H1 (cell line): Measurements from ENCODE around the gene KIFBP. TPM values are rescaled to one million over a fixed set of nuclear protein-coding genes. Genes with fewer than 3 reads are reported as not detected.

ENCODE experiments used
- CTCF ChIA-PET: fragments of 300-600 bp; sonication (Branson Sonifier 250); formaldehyde crosslinking; loops from one replicate; lab custom pipeline; 2021; ENCODE audit not compliant: partially characterized antibody; lab: Charles Lee
- POLR2A ChIA-PET: fragments of 300-600 bp; sonication (Branson Sonifier 250); formaldehyde crosslinking; loops from one replicate; lab custom pipeline; 2021; ENCODE audit warnings: inconsistent platforms; ENCODE audit not compliant: partially characterized antibody; lab: Charles Lee
- DNase-seq, 2 experiments: peaks; one replicate each; pipeline versions ENCODE4 v3.0.0 to v3.0.0-alpha.2; 2010 to 2022; ENCODE audit warnings: low spot score in 2 of 2, low read depth in 1 of 2, mixed read lengths in 1 of 2
- FAIRE-seq: peaks from 2 replicates; lab custom pipeline; 2011; peaks lifted over from hg19 to GRCh38; lab: Jason Lieb, UNC
- H2AFZ ChIP-seq: 2 replicates; pipeline ENCODE4 v1.8.1; 2012; ENCODE audit warnings: low read length, inconsistent platforms
- H2AK5ac ChIP-seq: 2 replicates; pipeline ENCODE4 v1.6.1; 2013; ENCODE audit warnings: low read depth, low read length
- H2BK120ac ChIP-seq: replicated peaks from 2 replicates; pipeline ENCODE3; 2013; ENCODE audit warnings: low read depth, low read length, inconsistent platforms
- H2BK12ac ChIP-seq: 2 replicates; pipeline ENCODE4 v1.6.1; 2013; ENCODE audit warnings: low read depth, low read length
- H2BK15ac ChIP-seq: 2 replicates; pipeline ENCODE4 v1.6.1; 2013; ENCODE audit warnings: low read length
- H2BK20ac ChIP-seq: 2 replicates; pipeline ENCODE4 v1.6.1; 2013; ENCODE audit warnings: low read length
- H2BK5ac ChIP-seq: 2 replicates; pipeline ENCODE4 v1.6.1; 2013; ENCODE audit warnings: low read depth, low read length
- H3K14ac ChIP-seq: 2 replicates; pipeline ENCODE4 v1.6.1; 2013; ENCODE audit warnings: inconsistent platforms; ENCODE audit not compliant: insufficient read length
- H3K18ac ChIP-seq: 2 replicates; pipeline ENCODE4 v1.6.1; 2013; ENCODE audit warnings: low read length; ENCODE audit errors: extremely low read depth
- H3K23ac ChIP-seq: 2 replicates; pipeline ENCODE4 v1.6.1; 2013; ENCODE audit warnings: inconsistent platforms; ENCODE audit not compliant: insufficient read length
- H3K23me2 ChIP-seq: 2 replicates; pipeline ENCODE4 v1.6.1; 2013; ENCODE audit warnings: low read depth, low read length
- H3K27ac ChIP-seq: 2 replicates; pipeline ENCODE4 v1.6.1; 2011; ENCODE audit warnings: low read depth, low read length, inconsistent platforms
- H3K27me3 ChIP-seq, 4 experiments: replicated peaks in 1 of 4; 1 replicate in 1 of 4; 2 replicates in 3 of 4; pipeline versions ENCODE4 v1.6.1 to v1.8.1; 2011 to 2013; ENCODE audit warnings: low read length in 3 of 4, mild to moderate bottlenecking in 3 of 4, inconsistent platforms in 2 of 4, mixed read lengths in 2 of 4, moderate library complexity in 1 of 4; ENCODE audit not compliant: control insufficient read depth in 3 of 4, insufficient read depth in 3 of 4; ENCODE audit errors: extremely low read depth in 1 of 4
- H3K36me3 ChIP-seq, 4 experiments: 2 replicates each; pipeline versions ENCODE4 v1.6.1 to v1.8.1; 2011 to 2013; ENCODE audit warnings: mild to moderate bottlenecking in 4 of 4, low read length in 3 of 4, moderate library complexity in 2 of 4, control low read depth in 1 of 4, inconsistent platforms in 1 of 4; ENCODE audit not compliant: insufficient read depth in 4 of 4, control insufficient read depth in 2 of 4
- H3K4ac ChIP-seq: replicated peaks from 2 replicates; pipeline ENCODE3; 2013; ENCODE audit warnings: low read length, low read depth, mixed read lengths, inconsistent platforms; ENCODE audit not compliant: insufficient read length
- H3K4me1 ChIP-seq, 4 experiments: replicated peaks in 1 of 4; 1 replicate in 1 of 4; 2 replicates in 3 of 4; pipeline versions ENCODE4 v1.6.1 to v1.8.1; 2011 to 2013; ENCODE audit warnings: low read length in 3 of 4, inconsistent platforms in 2 of 4, mixed read lengths in 1 of 4; ENCODE audit not compliant: insufficient read depth in 4 of 4, control insufficient read depth in 3 of 4
- H3K4me2 ChIP-seq, 2 experiments: 2 replicates each; pipeline versions ENCODE4 v1.6.1 to v1.8.1; 2011 to 2013; ENCODE audit warnings: low read depth in 2 of 2, low read length in 2 of 2, control low read depth in 1 of 2, inconsistent platforms in 1 of 2, mild to moderate bottlenecking in 1 of 2; ENCODE audit not compliant: insufficient read depth in 1 of 2
- H3K4me3 ChIP-seq, 4 experiments: fragments of 200-600, 300-600 bp in 1 of 4; sonication (generic), shearing (Covaris generic), sonication (Bioruptor Twin) in 1 of 4; 2 replicates each; pipeline versions ENCODE4 v1.5.1 to v1.8.1; 2011 to 2016; ENCODE audit warnings: low read length in 4 of 4, low read depth in 3 of 4, control low read depth in 2 of 4, inconsistent platforms in 2 of 4, mild to moderate bottlenecking in 2 of 4, mixed read lengths in 1 of 4, moderate library complexity in 1 of 4; ENCODE audit not compliant: insufficient read depth in 2 of 4; ENCODE audit errors: extremely low read depth in 1 of 4
- H3K56ac ChIP-seq: replicated peaks from 2 replicates; pipeline ENCODE3; 2013; ENCODE audit warnings: low read depth, mild to moderate bottlenecking, mixed read lengths, low read length, inconsistent platforms; ENCODE audit not compliant: insufficient read length
- H3K79me1 ChIP-seq: 2 replicates; pipeline ENCODE4 v1.6.1; 2013; ENCODE audit warnings: low read depth, low read length, control low read depth
- H3K79me2 ChIP-seq, 2 experiments: 2 replicates each; pipeline versions ENCODE4 v1.6.1 to v1.8.1; 2012 to 2013; ENCODE audit warnings: low read length in 2 of 2, mild to moderate bottlenecking in 2 of 2, inconsistent platforms in 1 of 2; ENCODE audit not compliant: insufficient read depth in 2 of 2, control insufficient read depth in 1 of 2
- H3K9ac ChIP-seq, 4 experiments: replicated peaks in 1 of 4; 1 replicate in 1 of 4; 2 replicates in 3 of 4; pipeline versions ENCODE4 v1.6.1 to v1.8.1; 2011 to 2013; ENCODE audit warnings: low read depth in 3 of 4, low read length in 3 of 4, control low read depth in 2 of 4, mild to moderate bottlenecking in 2 of 4, moderate library complexity in 2 of 4, inconsistent platforms in 1 of 4; ENCODE audit errors: extremely low read depth in 1 of 4
- H3K9me3 ChIP-seq, 2 experiments: 2 replicates each; pipeline versions ENCODE4 v1.6.1 to v1.8.1; 2012 to 2013; ENCODE audit warnings: mild to moderate bottlenecking in 2 of 2, moderate library complexity in 2 of 2, control low read depth in 1 of 2, inconsistent platforms in 1 of 2, low read depth in 1 of 2, low read length in 1 of 2, mixed read lengths in 1 of 2; ENCODE audit not compliant: insufficient read depth in 2 of 2
- H4K20me1 ChIP-seq, 2 experiments: replicated peaks in 1 of 2; 2 replicates each; pipeline versions ENCODE3 to v1.8.1; 2011 to 2013; ENCODE audit warnings: inconsistent platforms in 2 of 2, low read length in 2 of 2, mild to moderate bottlenecking in 1 of 2; ENCODE audit not compliant: insufficient read depth in 2 of 2, control insufficient read depth in 1 of 2
- H4K5ac ChIP-seq: 2 replicates; pipeline ENCODE4 v1.6.1; 2013; ENCODE audit warnings: low read length, low read depth, mixed read lengths, inconsistent platforms; ENCODE audit not compliant: insufficient read length
- H4K8ac ChIP-seq: 2 replicates; pipeline ENCODE4 v1.8.0; 2013; ENCODE audit warnings: mild to moderate bottlenecking, moderate library complexity, low read length, inconsistent platforms; ENCODE audit not compliant: insufficient read depth; ENCODE audit errors: extremely low read depth
- H4K91ac ChIP-seq: replicated peaks from 2 replicates; pipeline ENCODE3; 2013; ENCODE audit warnings: low read length, mixed read lengths, inconsistent platforms; ENCODE audit not compliant: insufficient read length
- KDM1A ChIP-seq: fragments of 200-600, 300-600 bp; sonication (generic); IDR thresholded peaks from 2 replicates; pipeline ENCODE4 v1.7.1; 2016; ENCODE audit warnings: mild to moderate bottlenecking, low read length, borderline replicate concordance
- KDM5A ChIP-seq: fragments of 200-600 bp; IDR thresholded peaks from 2 replicates; pipeline ENCODE4 v1.7.1; 2012; ENCODE audit warnings: mild to moderate bottlenecking, low read length, inconsistent platforms, mixed read lengths
- PHF8 ChIP-seq: fragments of 200-600 bp; sonication (generic); conservative IDR thresholded peaks from 2 replicates; pipeline ENCODE4 v1.7.1; 2012; ENCODE audit warnings: low read depth, mild to moderate bottlenecking, inconsistent platforms, low read length, moderate library complexity
- SIN3A ChIP-seq, 2 experiments: IDR thresholded peaks in 1 of 2; conservative IDR thresholded peaks in 1 of 2; 2 replicates each; pipeline ENCODE4 v1.6.1; 2011 to 2012; ENCODE audit warnings: low read length in 2 of 2, improper control_type of control experiment in 1 of 2, low read depth in 1 of 2, mild to moderate bottlenecking in 1 of 2
- SIRT6 ChIP-seq: IDR thresholded peaks from one replicate; pipeline ENCODE4 v1.7.1; 2012; ENCODE audit warnings: low read length, inconsistent platforms
- WGBS, 2 experiments: shearing (Covaris generic) in 1 of 2; methylation state at CpG; one replicate each; pipeline versions ENCODE4 v1.1.6 to v1.1.7; 2013 to 2015; ENCODE audit warnings: low lambda C conversion rate in 2 of 2, mixed read lengths in 2 of 2, inconsistent platforms in 1 of 2, low coverage in 1 of 2, missing lambda C conversion rate in 1 of 2; ENCODE audit not compliant: insufficient replicate concordance in 2 of 2, insufficient coverage in 1 of 2, insufficient read length in 1 of 2; ENCODE audit errors: extremely low coverage in 1 of 2, missing lambda C conversion rate in 1 of 2; 5-methylcytosine and 5-hydroxymethylcytosine counted together
- polyA plus RNA-seq, 7 experiments: library from polyadenylated mRNA; depleted of rRNA in 3 of 7; stranded (reverse) in 5 of 7; unstranded in 2 of 7; fragments of >200 nt in 5 of 7; fragments of 200-250 nt in 2 of 7; gene quantifications; 1 replicate in 5 of 7; 2 replicates in 1 of 7; 4 replicates in 1 of 7; pipeline versions ENCODE4 v1.2.1 to v1.2.3, GENCODE V29; 2011 to 2013; ENCODE audit warnings: missing spikeins in 2 of 7, mixed read lengths in 2 of 7
- total RNA-seq: library from RNA; stranded (reverse); fragmentation: NEBNext Ultra II Directional; extraction: Animal tissue kit (Norgen Biotek cat#: 25700); gene quantifications from 2 replicates; pipeline ENCODE4 v1.2.1, GENCODE V29; 2021

The KIFBP gene
- total and polyA plus RNA-seq, 2 of the 8 experiments (the other 6 are each of a cell fraction or from before 2014, with no cell fraction given) = 17.3 to 34.6 TPM

DNA sequence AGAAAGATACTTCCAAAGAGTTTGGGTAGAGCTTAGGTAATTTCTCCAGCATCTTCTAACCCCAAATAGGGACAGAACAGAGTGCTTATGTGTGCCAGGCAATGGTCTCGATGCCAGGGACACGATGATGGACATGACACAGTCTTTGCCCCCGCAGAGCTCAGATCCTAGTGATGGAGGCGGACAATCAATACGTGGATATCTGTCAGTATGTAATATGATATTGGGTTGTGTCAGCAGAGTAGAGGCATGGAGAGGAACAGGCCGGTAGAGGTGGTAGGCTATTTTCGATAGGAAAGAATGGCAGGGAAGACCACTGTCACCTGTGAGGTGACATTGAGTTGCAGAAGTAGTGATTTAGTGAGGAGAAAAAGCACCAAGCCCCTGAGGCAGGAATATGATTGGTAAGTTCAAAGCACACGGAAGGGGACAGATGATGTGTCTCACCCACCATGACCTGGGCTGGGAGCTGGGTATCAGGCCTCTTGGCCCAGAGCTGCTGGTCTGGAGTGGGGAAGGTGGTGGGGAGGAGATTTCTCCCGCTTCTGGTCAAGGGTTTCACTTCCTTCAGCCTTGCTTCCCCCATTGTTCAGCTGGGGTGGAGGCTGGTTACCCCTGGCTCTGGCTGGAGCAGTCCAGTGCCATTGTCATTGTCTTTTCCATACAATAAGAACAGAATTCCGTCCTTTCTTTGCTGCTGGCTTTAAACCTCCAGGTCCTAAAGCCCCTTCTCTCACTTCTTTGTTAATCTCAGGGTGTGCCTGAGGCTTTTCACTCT, 63.3 kb downstream of the KIFBP start:
- CTCF ChIA-PET = interaction anchor here (0.9 to 1.4 kb wide), 5 partner anchors 10 to 42 kb away, joined by 3 to 6 read pairs (median 4); no protein-coding TSS in a partner anchor
- 80% methylated on average over 10 of the region's 10 CpGs; no CpG with 5 or more reads in 1 of the 2 experiments for WGBS, 2 experiments
- H3K79me2 ChIP-seq = no peaks in the 10 kb centered on the region
- DNase-seq (no peak), FAIRE-seq (no peak)
- H2BK15ac ChIP-seq = no peak overlapping the region
- peak overlapping the region; percentile 90; the same call in 1 of the 2 replicates for H2BK12ac ChIP-seq
- no peaks in the 10 kb centered on the region; the same call in 1 of the 2 replicates for H3K23me2 ChIP-seq
- H3K9ac ChIP-seq = no peak overlapping the region
- H2BK20ac ChIP-seq = no peak overlapping the region
- H2AK5ac ChIP-seq = no peak overlapping the region; the same call in 1 of the 2 replicates
- H3K4me3 ChIP-seq = no peak overlapping the region
- peaks cover 0 to 5% (median 2%) of the 10 kb centered on the region in 4 experiments; a peak in 3 of 7 replicates for H3K4me1 ChIP-seq
- H2BK120ac ChIP-seq = no peak overlapping the region
- TF ChIP-seq SIN3A (conservative IDR thresholded peaks at IDR 0.05 in 1 of 2, IDR thresholded peaks at IDR 0.05 in 1 of 2; ENCODE audit: low read depth in 1 of 2, low read length in 2 of 2) (no peak), KDM5A (no peak), PHF8 (no peak), SIRT6 (no peak), KDM1A (no peak)
- peak overlapping the region in 1 of 2 experiments; percentile 31; a peak in 1 of 4 replicates for H3K4me2 ChIP-seq
- peak overlapping the region; percentile 64; the same call in 1 of the 2 replicates for H4K8ac ChIP-seq
- no peaks in the 10 kb centered on the region for H3K79me1 ChIP-seq
- no peaks in the 10 kb centered on the region for H3K27me3 ChIP-seq
- peak overlapping the region; percentile 95 for H2AFZ ChIP-seq
- no peaks in the 10 kb centered on the region for H4K20me1 ChIP-seq
- no peaks in the 10 kb centered on the region for H3K36me3 ChIP-seq
- H3K9me3 ChIP-seq = no peaks in the 10 kb centered on the region
- no peak overlapping the region for H3K14ac ChIP-seq
- H3K23ac ChIP-seq = no peak overlapping the region
- H4K5ac ChIP-seq = no peak overlapping the region
- no peak overlapping the region for H4K91ac ChIP-seq
- H3K4ac ChIP-seq = no peak overlapping the region
- POLR2A ChIA-PET = interaction anchor here (0.7 kb wide), 1 partner anchor 13 kb away, joined by 3 read pairs; no protein-coding TSS in a partner anchor
- H3K56ac ChIP-seq = no peak overlapping the region
- no peak overlapping the region for H2BK5ac ChIP-seq
- H3K18ac ChIP-seq = no peak overlapping the region; the same call in 1 of the 2 replicates
- no peak overlapping the region for H3K27ac ChIP-seq
